HG03139 (cell line): ENCODE measurements around the gene NCOR1.
"Not testable (repeated sequence)": the region's sequence is repeated elsewhere in the genome, so short reads cannot be mapped to it uniquely, and the experiment has no call there.

Source experiments
- ATAC-seq: cut with Tn5 transposase; IDR thresholded peaks from one replicate; pipeline ENCODE4 v1.9.1; 2021; ENCODE audit not compliant: unreplicated experiment

NCOR1 gene

GRCh38 chr17:16215273-16215964, at the start of gene NCOR1:
NCOR1 (minus strand) TSS chr17:16215534; CDS start chr17:16194569, 20,965 bp downstream.
- peak; percentile 67 for ATAC-seq

- no peak for ATAC-seq
These were observed 46.9 kb upstream of the NCOR1 start for GRCh38 chr17:16262201-16262600.

GRCh38 chr17:16261049-16261448, 45.7 kb upstream of the NCOR1 start:
- no peak for ATAC-seq

GRCh38 chr17:16259926-16260325, 44.6 kb upstream of the NCOR1 start:
- no peak for ATAC-seq

GRCh38 chr17:16258901-16259300, 43.6 kb upstream of the NCOR1 start:
- no peak for ATAC-seq

DNA sequence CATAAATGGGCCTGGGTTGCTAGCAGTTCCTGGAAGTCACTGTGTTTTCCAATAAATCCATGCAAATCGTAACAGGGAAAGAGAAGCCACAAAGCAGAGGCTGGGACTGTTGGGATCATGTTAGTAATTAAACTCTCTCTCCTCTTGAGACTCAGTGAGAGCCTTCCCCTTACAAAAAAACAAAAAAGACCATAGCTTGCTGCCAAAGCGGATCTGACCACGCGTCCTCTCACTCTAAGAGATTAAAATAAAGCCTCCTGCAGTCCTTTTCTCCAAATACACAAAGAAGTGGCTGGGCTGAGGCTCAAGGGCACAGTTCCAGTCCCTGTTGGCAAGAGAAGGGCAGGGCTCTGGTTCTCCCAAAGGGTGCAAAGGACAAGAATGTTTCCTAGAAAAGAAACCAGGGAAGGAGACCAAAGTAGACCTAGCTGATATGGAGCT, 40.2 kb upstream of the NCOR1 start:
- ATAC-seq, result no peak

GRCh38 chr17:16254773-16255400, 39.6 kb upstream of the NCOR1 start:
- ATAC-seq, result no peak

DNA sequence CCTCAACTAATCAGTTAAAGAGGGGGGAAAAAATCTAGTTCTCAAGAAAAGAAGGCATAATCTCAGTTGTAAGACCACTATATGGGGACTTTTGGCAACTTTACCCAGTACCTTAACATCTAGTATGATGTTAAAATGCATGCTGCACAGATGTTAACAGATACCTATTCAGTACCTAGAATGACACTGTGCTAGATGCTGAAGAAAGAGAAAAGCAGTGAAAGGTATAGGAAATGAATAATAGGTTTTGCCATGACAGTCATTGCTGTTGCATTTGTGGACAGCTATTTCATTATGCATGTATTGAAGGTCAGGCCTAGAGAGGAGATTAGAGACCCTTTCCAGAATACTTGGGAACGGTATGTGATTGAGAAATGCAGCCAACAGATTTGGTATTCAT, 36.2 kb upstream of the NCOR1 start:
- ATAC-seq, result no peak

DNA sequence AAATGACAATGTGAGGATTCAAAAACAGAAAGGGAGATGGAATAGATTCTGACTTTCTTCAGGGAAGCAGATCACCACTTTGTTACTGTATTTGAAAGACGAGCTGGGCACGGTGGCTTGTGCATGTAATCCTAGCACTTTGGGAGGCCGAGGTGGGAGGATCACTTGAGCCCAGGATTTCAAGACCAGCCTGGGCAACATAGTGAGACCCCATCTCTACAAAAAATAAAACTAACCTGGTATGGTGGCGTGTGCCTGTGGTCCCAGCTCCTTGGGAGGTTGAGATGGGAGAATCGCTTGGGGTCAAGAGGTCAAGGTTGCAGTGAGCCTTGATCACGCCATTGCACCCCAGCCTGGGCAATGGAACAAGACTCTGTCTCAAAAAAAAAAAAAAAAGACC, 35.7 kb upstream of the NCOR1 start:
- ATAC-seq, result no peak

DNA sequence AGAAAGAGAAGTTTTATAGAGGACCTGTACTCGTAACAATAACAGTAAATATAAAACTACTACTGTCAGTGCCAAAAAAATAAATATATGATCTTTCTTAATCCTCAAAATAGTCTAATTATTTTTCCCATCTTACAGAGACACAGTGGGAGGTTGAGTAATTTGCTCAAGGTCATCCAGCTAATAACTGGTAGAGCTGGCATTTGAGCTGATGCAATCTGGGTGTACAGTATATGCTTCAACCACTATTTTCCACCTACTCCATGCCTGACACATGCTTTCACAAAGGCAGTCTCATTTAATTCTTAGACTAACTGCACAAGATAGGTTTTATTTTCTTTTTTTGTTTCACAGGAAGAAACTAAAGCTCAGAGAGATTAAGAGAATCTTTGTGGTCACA, 35.3 kb upstream of the NCOR1 start:
- ATAC-seq, result no peak

DNA sequence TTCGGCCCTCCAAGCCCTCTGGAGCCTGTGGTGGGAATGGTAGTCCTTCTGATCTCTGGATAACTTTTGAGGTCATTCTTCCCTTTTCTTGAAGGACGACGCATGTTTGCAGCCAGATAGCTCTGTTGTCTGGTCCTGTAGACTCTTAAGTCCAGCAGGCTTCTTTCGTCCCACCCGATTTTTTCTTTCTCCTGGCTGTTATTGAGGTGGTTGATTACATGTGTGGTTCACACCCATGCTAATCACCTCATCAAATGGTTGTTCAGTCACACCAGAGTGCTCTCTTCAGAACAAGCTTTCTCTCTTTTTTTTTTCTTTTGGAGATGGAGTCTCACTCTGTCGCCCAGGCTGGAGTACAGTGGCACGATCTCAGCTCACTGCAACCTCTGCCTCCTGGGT, 32.3 kb upstream of the NCOR1 start:
- ATAC-seq, result no peak

- no peak for ATAC-seq
These were observed 28.6 kb upstream of the NCOR1 start for GRCh38 chr17:16243801-16244567.

- ATAC-seq, result no peak
These were observed 28.1 kb upstream of the NCOR1 start for GRCh38 chr17:16243385-16243784.

DNA sequence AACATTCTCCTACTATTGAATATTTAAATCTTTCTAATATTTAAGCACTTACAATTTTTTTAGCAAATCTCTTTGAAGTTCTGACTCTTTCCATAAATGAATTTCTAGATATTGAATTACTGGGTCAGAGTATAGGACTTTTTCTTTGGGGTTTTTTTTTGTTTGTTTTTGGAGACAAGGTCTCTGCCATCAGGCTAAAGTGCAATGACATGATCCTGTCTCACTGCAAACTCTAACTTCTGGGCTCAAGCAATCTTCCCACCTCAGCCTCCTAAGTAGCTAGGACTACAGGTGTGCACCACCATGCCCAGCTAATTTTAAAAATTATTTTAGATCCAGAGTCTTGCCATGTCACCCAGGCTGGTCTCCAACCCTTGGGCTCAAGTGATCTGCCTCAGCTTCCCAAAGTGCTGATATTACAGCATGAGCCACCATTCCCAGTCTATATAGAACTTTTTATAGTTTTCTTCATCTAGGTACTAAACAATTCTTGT, 26.6 kb upstream of the NCOR1 start:
- no peak for ATAC-seq

DNA sequence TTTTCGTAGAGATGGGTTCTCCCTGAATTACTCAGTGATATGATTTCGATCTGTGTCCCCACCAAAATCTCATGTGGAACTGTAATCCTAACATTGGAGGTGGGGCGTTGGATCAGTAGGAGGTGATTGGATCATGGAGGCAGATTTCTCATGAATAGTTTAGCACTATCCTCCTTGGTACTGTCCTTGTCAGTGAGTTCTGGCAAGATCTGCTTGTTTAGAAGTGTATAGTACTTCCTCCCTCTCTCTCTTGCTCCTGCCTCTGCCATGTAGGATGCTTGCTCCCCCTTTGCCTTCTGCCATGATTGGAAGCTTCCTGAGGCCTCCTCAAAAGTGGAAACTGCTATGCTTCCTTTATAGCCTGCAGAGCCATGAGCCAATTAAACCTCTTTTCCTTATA, 24.6 kb upstream of the NCOR1 start:
- no peak for ATAC-seq

- ATAC-seq, result no peak
These were observed 17.1 kb upstream of the NCOR1 start for GRCh38 chr17:16232391-16232790.

- not testable (repeated sequence) for ATAC-seq
These were observed 14.7 kb upstream of the NCOR1 start for GRCh38 chr17:16229912-16230561.

GRCh38 chr17:16222406-16222805, 7.1 kb upstream of the NCOR1 start:
- ATAC-seq, result no peak

GRCh38 chr17:16217002-16217635, 1.8 kb upstream of the NCOR1 start, which contains the start of gene PIGL:
PIGL (plus strand) TSS chr17:16217210; CDS start chr17:16217227, 17 bp downstream.
- peak; percentile 38 for ATAC-seq

- ATAC-seq, result not testable (repeated sequence)
These were observed 1.1 kb upstream of the NCOR1 start for GRCh38 chr17:16216341-16217001.
